OCI-M2 (cell line): ENCODE measurements around the gene RBL2.
"Not testable (repeated sequence)": the region's sequence is repeated elsewhere in the genome, so short reads cannot be mapped to it uniquely, and the experiment has no call there.

Experiments used
- DNase-seq: peaks from one replicate; lab custom pipeline; 2025; ENCODE audit not compliant: unreplicated experiment; lab: John Stamatoyannopoulos, UW

RBL2 gene

GRCh38 chr16:53537626-53538025 is 103.4 kb downstream of the RBL2 start:
- DNase-seq: no peak

GRCh38 chr16:53539346-53539745 is 105.1 kb downstream of the RBL2 start:
- DNase-seq: not testable (repeated sequence)

- DNase-seq: not testable (repeated sequence)
Measured at GRCh38 chr16:53539759-53540718, 105.8 kb downstream of the RBL2 start.
